ENCODE data around the gene INTS13.
"Not testable (repeated sequence)": the region's sequence is repeated elsewhere in the genome, so short reads cannot be mapped to it uniquely, and the experiment has no call there.

Gene INTS13

GRCh38 chr12:26918321-26919215 is 19.2 kb downstream of the INTS13 start:
- no peak overlapping the region for H3K4me3 ChIP-seq
- in situ Hi-C loops (cut with MboI; ENCODE audit: low sequenced_read_pairs), result no loop called here
- H3K36me3 ChIP-seq (replicated peaks), result peaks cover 32% of the 10 kb centered on the region
- DNase-seq (ENCODE audit: low spot score in 2 of 2), result peak in 1 of 2 experiments; percentile 29
- H3K4me1 ChIP-seq, result peaks cover 11% of the 10 kb centered on the region
- no peaks in the 10 kb centered on the region for H3K27me3 ChIP-seq (ENCODE audit: low read depth)
- H3K9me3 ChIP-seq, result no peaks in the 10 kb centered on the region

- Histone ChIP-seq H3K36me3 (replicated peaks) (peaks cover 47% of the 10 kb centered on the region), H3K27me3 (ENCODE audit: low read depth) (no peaks in the 10 kb centered on the region), H3K4me1 (no peaks in the 10 kb centered on the region), H3K9me3 (no peaks in the 10 kb centered on the region), H3K4me3 (no peak overlapping the region)
- no peak for DNase-seq (ENCODE audit: low spot score in 2 of 2)
- in situ Hi-C loops (cut with MboI; ENCODE audit: low sequenced_read_pairs), result no loop called here
Measured at GRCh38 chr12:26906704-26907103, 31.1 kb downstream of the INTS13 start.

- no peaks in the 10 kb centered on the region for H3K27me3 ChIP-seq (ENCODE audit: low read depth)
- H3K4me3 ChIP-seq, result no peak overlapping the region
- no peak for DNase-seq (ENCODE audit: low spot score in 2 of 2)
- peaks cover 43% of the 10 kb centered on the region for H3K36me3 ChIP-seq (replicated peaks)
- in situ Hi-C loops (cut with MboI; ENCODE audit: low sequenced_read_pairs), result no loop called here
- no peaks in the 10 kb centered on the region for H3K9me3 ChIP-seq
- no peaks in the 10 kb centered on the region for H3K4me1 ChIP-seq
Measured at GRCh38 chr12:26906024-26906423, 31.8 kb downstream of the INTS13 start.

GRCh38 chr12:26903396-26903795 is 34.4 kb downstream of the INTS13 start:
- H3K27me3 ChIP-seq (ENCODE audit: low read depth); in situ Hi-C loops (cut with MboI; ENCODE audit: low sequenced_read_pairs): not testable (repeated sequence)
- peaks cover 34% of the 10 kb centered on the region for H3K36me3 ChIP-seq (replicated peaks)

GRCh38 chr12:26896913-26897312 is 40.9 kb downstream of the INTS13 start:
- no peak for DNase-seq (ENCODE audit: low spot score in 2 of 2)

More at GRCh38 chr12:26903396-26903795, 34.4 kb downstream of the INTS13 start:
- H3K9me3 ChIP-seq; H3K4me3 ChIP-seq; H3K4me1 ChIP-seq; DNase-seq (ENCODE audit: low spot score in 2 of 2): not testable (repeated sequence)

GRCh38 chr12:26895672-26896071 is 42.1 kb downstream of the INTS13 start:
- Histone ChIP-seq H3K4me3 (no peak overlapping the region), H3K4me1 (no peaks in the 10 kb centered on the region), H3K27me3 (ENCODE audit: low read depth) (no peaks in the 10 kb centered on the region), H3K36me3 (replicated peaks) (peaks cover 10% of the 10 kb centered on the region), H3K9me3 (no peaks in the 10 kb centered on the region)
- no peak for DNase-seq (ENCODE audit: low spot score in 2 of 2)
- in situ Hi-C loops (cut with MboI; ENCODE audit: low sequenced_read_pairs), result no loop called here

More at GRCh38 chr12:26896913-26897312, 40.9 kb downstream of the INTS13 start:
- Histone ChIP-seq H3K4me3 (no peak overlapping the region), H3K4me1 (no peaks in the 10 kb centered on the region), H3K27me3 (ENCODE audit: low read depth) (no peaks in the 10 kb centered on the region), H3K9me3 (no peaks in the 10 kb centered on the region), H3K36me3 (replicated peaks) (peaks cover 10% of the 10 kb centered on the region)
- in situ Hi-C loops (cut with MboI; ENCODE audit: low sequenced_read_pairs), result no loop called here

GRCh38 chr12:26891704-26892103 is 46.1 kb downstream of the INTS13 start:
- no peaks in the 10 kb centered on the region for H3K27me3 ChIP-seq (ENCODE audit: low read depth)
- H3K36me3 ChIP-seq (replicated peaks), result no peaks in the 10 kb centered on the region
- no peaks in the 10 kb centered on the region for H3K4me1 ChIP-seq
- no peaks in the 10 kb centered on the region for H3K9me3 ChIP-seq
- DNase-seq (ENCODE audit: low spot score in 2 of 2), result no peak
- no peak overlapping the region for H3K4me3 ChIP-seq
- in situ Hi-C loops (cut with MboI; ENCODE audit: low sequenced_read_pairs), result no loop called here

GRCh38 chr12:26890784-26891183 is 47.0 kb downstream of the INTS13 start:
- Histone ChIP-seq H3K27me3 (ENCODE audit: low read depth) (no peaks in the 10 kb centered on the region), H3K4me3 (no peak overlapping the region), H3K4me1 (no peaks in the 10 kb centered on the region), H3K9me3 (no peaks in the 10 kb centered on the region), H3K36me3 (replicated peaks) (no peaks in the 10 kb centered on the region)
- in situ Hi-C loops (cut with MboI; ENCODE audit: low sequenced_read_pairs), result no loop called here
- no peak for DNase-seq (ENCODE audit: low spot score in 2 of 2)

GRCh38 chr12:26884765-26885576 is 52.8 kb downstream of the INTS13 start:
- no peaks in the 10 kb centered on the region for H3K36me3 ChIP-seq (replicated peaks)
- DNase-seq (ENCODE audit: low spot score in 2 of 2), result peak; percentile 70 to 89
- no peaks in the 10 kb centered on the region for H3K27me3 ChIP-seq (ENCODE audit: low read depth)
- H3K4me1 ChIP-seq, result no peaks in the 10 kb centered on the region
- no peaks in the 10 kb centered on the region; the same call in 1 of the 2 replicates for H3K9me3 ChIP-seq
- in situ Hi-C loops (cut with MboI; ENCODE audit: low sequenced_read_pairs), result no loop called here
- H3K4me3 ChIP-seq, result no peak overlapping the region

GRCh38 chr12:26880625-26881024 is 57.2 kb downstream of the INTS13 start:
- Histone ChIP-seq H3K9me3 (no peaks in the 10 kb centered on the region; the same call in 1 of the 2 replicates), H3K27me3 (ENCODE audit: low read depth) (no peaks in the 10 kb centered on the region), H3K4me3 (no peak overlapping the region), H3K36me3 (replicated peaks) (no peaks in the 10 kb centered on the region), H3K4me1 (no peaks in the 10 kb centered on the region)
- in situ Hi-C loops (cut with MboI; ENCODE audit: low sequenced_read_pairs), result no loop called here
- no peak for DNase-seq (ENCODE audit: low spot score in 2 of 2)

- no peak for DNase-seq (ENCODE audit: low spot score in 2 of 2)
- H3K4me3 ChIP-seq, result no peak overlapping the region
- no peaks in the 10 kb centered on the region for H3K9me3 ChIP-seq
- H3K27me3 ChIP-seq (ENCODE audit: low read depth), result no peaks in the 10 kb centered on the region
- no peaks in the 10 kb centered on the region for H3K4me1 ChIP-seq
- in situ Hi-C loops (cut with MboI; ENCODE audit: low sequenced_read_pairs), result no loop called here
- H3K36me3 ChIP-seq (replicated peaks), result no peaks in the 10 kb centered on the region
Measured at GRCh38 chr12:26878661-26879119, 59.1 kb downstream of the INTS13 start.

- no peaks in the 10 kb centered on the region for H3K4me1 ChIP-seq
- in situ Hi-C loops (cut with MboI; ENCODE audit: low sequenced_read_pairs), result no loop called here
- H3K9me3 ChIP-seq, result no peaks in the 10 kb centered on the region
- no peak for DNase-seq (ENCODE audit: low spot score in 2 of 2)
- H3K4me3 ChIP-seq, result no peak overlapping the region
- no peaks in the 10 kb centered on the region for H3K36me3 ChIP-seq (replicated peaks)
- no peaks in the 10 kb centered on the region for H3K27me3 ChIP-seq (ENCODE audit: low read depth)
Measured at GRCh38 chr12:26874501-26875296, 63.1 kb downstream of the INTS13 start.

- H3K27me3 ChIP-seq (ENCODE audit: low read depth), result no peaks in the 10 kb centered on the region
- no peak for DNase-seq (ENCODE audit: low spot score in 2 of 2)
- in situ Hi-C loops (cut with MboI; ENCODE audit: low sequenced_read_pairs), result no loop called here
- H3K4me3 ChIP-seq, result no peak overlapping the region
- H3K36me3 ChIP-seq (replicated peaks), result no peaks in the 10 kb centered on the region
- no peaks in the 10 kb centered on the region for H3K4me1 ChIP-seq
- no peaks in the 10 kb centered on the region for H3K9me3 ChIP-seq
Measured at GRCh38 chr12:26872625-26873024, 65.2 kb downstream of the INTS13 start.

Measured in HAP-1 (cell line).